Stimulated activated CD4-positive, alpha-beta T cell treated with anti-CD3 and anti-CD28 coated beads, Interleukin-2, amount 100 ng/mL, for 48 hours (primary cell): ENCODE measurements around the gene NPHP1.
"Not testable (repeated sequence)": the region's sequence is repeated elsewhere in the genome, so short reads cannot be mapped to it uniquely, and the experiment has no call there.

ENCODE experiments used
- DNase-seq, 2 donors: peaks; one replicate each; pipeline ENCODE4 v3.0.0-alpha.2; 2020

The NPHP1 gene

DNA sequence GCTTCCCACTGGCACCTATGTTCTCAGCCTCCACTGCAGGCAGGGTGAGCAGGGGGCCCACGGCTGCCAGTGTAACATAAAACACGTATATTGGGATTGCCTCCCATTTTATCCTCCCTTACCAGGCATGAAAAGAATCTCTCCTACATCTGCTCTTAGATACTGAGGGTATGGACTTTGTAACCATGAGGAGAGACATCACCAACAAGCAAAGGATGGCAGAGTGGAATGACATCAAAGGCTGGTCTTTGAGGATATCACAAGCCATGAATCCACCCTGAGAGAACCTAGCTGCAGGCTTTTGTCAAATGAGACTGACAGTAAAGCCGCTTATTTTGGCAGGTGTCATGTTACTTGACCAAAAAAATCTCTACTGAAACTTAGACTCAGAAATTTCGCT is 7.4 kb downstream of the NPHP1 start:
- DNase-seq: no peak

DNA sequence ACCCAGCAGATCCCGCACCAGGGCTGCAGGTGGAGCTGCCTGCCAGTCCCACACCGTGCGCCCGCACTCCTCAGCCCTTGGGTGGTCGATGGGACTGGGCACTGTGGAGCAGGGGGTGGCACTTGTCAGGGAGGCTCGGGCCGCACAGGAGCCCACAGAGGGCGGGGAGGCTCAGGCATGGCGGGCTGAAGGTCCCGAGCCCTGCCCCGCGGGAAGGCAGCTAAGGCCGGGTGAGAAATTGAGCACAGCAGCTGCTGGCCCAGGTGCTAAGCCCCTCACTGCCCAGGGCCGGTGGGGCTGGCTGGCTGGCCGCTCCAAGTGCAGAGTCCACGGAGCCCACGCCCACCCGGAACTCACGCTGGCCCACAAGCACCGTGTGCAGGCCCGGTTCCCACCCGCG is 14.6 kb downstream of the NPHP1 start:
- not testable (repeated sequence) for DNase-seq

DNA sequence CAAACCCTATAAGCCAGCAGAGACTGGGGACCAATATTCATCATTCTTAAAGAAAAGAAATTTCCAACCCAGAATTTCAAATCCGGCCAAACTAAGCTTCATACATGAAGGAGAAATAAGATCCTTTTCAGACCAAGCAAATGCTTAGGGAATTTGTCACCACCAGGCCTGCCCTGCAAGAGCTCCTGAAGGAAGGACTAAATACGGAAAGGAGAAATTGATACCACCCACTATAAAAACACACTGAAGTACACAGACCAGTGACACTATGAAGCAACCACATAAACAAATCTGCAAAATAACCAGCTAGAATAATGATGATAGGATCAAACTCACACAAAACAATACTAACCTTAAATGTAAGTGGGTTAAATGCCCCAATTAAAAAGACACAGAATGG is 22.4 kb downstream of the NPHP1 start:
- DNase-seq: no peak

DNA sequence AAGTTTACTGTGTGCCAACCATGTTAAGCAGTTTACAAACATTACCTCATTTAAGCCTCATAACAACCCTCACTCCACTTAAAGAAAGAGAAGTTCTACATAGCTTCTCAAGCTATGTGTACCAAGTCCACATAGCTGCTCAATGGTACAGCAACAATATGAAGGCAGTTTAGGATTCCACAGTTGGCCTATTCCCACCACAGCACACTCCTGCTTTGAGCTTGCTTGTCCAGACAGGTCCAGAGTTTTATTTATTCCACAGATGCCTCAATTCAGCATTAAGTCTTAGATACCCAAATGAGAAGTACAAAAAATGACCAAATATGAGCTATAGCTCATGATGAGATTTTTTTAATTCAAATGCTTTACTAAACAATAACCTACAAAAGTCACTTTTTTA is 24.8 kb downstream of the NPHP1 start:
- no peak for DNase-seq

DNA sequence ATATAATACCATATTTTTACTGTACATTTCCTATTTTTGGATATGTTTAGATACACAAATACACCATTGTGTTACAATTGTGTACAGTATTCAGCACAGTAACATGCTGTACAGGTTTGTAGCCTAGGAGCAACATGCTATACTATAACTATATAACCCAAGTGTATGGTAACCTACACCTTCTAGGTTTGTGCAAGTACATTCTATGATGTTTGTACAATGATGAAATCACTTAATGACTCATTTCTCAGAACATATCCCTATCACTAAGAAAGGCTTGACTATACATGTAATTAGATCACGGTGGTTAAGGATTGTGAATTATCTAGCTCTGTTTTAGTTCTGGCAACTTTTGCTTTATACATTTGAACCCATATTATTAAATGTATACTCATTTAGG is 31.3 kb downstream of the NPHP1 start:
- no peak for DNase-seq

DNA sequence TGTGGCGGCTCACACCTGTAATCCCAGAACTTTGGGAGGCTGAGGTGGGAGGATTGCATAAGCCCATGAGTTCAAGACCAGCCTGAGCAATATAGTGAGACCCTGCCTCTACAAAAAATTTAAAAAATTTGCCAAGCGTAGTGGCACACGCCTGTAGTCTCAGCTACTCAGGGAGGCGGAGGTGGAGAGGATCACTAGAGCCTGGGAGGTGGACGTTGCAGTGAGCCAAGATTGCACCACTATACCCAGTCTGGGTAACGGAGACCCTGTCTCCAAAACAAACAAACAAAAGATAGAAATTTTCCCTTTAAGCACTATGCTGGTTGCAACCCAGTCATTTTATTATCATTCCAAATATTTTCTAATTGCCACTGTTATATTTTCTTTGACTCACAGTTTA is 32.3 kb downstream of the NPHP1 start:
- DNase-seq: no peak

DNA sequence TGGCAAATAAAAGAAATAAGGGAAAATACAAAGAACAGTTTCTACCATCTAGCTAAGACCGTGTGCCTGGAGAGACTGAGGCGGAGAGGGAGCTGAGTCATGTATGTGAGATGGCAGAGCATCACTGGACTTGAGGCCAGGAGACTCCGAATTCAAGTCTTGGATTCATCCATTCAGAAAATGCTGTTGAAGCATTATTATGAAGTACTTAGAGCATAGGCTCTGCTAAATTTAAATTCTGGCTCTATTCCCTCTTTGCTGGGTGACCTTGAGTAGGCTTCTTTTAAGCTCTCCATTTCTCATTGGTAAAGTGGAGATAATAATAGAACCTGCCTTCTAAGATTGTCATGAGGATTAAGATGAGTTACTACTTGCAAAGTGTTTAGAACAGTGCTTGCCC is 34.7 kb downstream of the NPHP1 start:
- DNase-seq: no peak

DNA sequence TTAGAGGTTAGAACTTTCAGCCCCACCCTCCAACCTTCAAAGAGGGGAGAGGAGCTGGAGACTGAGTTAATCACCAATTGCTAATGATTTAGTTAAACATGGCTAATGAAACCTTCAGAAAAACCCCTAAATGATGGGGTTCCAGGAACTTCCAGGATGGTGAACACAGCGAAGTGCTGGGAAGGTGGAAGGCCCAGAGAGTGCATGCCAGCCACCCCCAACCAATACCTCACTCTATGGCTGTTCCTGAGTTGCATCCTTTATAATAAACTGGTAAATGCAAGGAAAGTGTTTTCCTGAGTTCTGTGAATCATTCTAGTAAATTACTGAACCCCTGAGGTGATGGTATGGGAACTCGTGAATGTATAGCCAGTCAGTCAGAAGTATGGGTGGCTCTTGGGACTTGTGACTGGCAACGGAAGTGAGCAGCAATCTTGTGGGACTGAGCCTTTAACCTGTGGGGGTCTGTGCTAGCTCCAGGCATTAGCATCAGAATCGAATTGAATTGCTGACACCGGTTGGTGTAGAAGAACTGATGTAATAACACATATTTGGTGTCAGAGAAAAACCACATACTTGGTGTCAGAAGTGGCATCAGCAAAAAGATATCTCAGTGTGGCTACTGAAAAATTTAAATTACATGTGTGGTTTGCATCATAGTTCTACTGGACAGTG is 37.4 kb downstream of the NPHP1 start:
- no peak for DNase-seq

DNA sequence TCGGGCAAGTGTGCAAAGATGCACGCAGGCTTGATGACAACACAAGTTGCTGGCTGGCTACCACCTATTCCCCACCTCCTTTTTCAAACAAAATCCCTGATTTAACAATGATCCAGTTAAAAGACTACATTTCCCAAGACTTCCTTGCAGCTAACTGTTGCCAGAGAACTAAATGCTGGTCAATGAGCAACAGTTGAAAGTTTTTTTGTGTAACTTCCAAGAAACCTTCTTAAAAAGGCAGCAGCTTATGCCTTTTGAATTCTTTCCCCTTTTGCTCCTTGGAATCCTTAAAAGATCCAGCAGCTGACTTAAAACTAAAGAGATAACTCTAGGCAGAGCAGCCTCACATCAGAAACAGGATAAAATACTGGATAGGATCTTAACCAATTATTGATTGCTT is 38.5 kb downstream of the NPHP1 start:
- no peak for DNase-seq

DNA sequence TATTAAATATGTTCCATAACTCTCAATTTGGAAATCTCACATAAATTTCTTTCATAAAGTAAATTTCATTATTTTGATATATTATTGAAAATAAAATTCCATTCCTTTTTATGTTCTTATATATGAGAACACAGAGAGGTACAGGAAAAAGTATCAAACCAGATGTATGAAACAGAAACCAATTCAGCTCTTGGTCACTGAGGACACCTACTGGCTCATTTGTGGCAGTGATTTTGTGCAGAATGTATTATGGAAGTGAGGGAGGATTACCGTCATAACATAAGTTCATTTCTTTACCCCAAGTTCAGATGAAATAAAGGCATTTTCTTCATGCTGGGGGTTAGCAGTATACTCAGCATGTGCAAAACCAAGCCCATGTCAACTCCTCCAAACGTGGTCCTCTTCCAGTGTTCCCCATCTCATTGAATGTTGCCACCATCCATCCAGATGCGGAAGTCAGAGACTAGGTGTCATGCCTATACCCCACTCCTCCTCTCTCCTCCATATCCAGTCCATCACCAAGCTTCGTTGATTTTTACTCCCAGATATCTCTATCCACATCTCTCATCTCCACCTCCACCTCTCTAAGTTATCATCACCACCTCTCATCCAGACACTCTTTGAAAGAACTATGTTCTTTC is 47.5 kb downstream of the NPHP1 start:
- DNase-seq: no peak

DNA sequence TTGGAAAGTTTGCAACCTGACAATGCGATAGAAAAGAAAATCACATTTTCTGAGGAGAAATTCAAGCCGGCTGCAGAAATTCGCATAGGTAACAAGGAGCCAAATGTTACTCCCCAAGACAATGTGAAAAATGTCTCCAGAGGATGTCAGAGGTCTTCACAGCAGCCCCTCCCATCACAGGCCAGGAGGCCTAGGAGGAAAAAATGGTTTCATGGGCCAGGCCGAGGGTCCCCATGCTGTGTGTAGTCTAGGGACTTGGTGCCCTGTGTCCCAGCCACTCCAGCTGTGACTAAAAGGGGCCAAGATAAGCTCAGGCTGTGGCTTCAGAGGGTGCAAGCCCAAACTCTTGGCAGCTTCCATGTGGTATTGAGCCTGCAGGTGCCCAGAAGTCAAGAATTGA is 50.0 kb downstream of the NPHP1 start:
- DNase-seq: not testable (repeated sequence)

DNA sequence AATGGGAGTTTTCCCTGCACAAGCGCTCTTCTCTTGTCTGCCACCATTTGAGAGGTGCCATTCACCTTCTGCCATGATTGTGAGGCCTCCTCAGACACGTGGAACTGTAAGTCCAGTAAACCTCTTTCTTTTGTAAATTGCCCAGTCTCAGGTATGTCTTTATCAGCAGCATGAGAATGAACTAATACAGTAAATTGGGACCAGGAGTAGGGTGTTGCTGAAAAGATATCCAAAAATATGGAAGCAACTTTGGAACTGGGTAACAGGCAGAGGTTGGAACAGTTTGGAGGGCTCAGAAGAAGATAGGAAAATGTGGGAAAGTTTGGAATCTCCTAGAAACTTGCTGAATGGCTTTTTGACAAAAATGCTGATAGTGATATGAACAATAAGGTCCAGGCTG is 50.6 kb downstream of the NPHP1 start:
- not testable (repeated sequence) for DNase-seq

DNA sequence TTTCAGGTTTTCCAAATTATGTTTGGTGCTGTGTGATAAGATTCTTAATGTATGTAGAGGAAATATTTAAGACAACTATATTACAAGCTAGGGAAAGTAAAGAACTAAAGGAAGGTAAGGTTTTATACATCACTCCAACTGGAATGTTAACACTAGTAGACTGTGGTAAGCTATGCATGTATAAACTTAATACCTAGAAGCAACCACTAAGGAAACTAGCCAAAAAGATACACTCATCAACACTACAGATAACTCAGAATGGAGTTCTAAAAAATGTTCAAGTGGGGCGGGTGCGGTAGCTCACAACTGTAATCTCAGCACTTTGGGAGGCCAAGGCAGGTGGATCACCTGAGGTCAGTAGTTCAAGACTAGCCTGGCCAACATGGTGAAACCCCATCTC is 51.4 kb downstream of the NPHP1 start:
- DNase-seq: no peak

DNA sequence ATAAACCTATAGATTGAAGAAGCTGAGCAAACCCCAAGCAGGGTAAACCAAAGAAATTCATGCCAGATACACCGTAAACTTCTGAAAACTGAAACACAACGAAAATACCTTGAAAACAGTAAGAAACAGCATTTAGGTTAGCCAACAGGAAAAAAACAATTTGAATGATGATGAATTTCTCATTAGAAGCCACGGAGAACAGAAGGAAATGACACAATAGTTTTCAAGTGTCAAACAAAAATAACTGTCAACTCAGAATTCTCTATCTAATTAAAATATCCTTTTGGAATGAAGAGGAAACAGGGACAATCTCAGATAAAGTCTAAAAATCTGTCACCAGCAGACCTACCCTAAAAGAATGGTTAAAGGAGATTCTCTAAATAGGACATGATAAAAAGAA is 51.9 kb downstream of the NPHP1 start:
- no peak for DNase-seq

DNA sequence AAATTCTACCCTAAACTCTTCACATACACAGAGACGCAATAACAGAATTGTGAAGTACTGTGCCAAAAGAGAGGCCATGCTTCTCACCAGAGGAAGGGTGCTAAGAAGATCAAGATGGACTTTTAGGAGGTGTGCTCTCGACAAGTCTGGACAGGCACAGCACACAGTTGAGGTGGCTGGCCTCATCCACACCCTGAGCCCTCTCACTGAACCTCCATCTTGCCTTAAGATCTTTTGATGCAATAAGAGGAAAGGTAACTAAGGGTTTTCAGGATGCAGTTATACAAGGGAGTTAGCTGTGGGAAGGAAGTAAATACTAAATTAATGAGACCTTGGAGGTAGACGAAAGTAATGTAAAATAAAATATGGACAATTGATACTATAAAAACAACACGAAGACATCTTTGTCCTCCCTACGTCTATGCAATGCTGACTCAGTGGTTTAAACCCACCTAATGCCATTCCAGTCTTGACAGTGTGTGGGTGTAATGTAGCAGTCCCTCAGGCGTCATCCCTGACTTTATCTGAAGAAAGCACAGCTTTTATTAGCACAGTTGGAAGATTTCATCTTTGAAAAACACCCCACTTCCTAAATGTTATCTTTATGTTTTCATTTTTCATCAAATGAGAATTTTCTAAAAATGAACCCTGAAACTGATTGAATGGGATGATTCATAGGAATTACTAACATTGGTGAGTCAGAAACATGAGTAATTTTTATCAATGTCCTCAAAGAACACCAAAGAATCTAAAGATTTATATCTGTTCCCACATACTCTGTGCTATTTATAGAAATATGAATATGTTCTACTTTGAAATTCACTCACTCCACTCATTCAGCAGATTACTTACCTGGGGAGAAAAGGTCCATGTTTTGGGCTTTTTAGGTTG is 55.2 kb downstream of the NPHP1 start:
- DNase-seq: no peak

DNA sequence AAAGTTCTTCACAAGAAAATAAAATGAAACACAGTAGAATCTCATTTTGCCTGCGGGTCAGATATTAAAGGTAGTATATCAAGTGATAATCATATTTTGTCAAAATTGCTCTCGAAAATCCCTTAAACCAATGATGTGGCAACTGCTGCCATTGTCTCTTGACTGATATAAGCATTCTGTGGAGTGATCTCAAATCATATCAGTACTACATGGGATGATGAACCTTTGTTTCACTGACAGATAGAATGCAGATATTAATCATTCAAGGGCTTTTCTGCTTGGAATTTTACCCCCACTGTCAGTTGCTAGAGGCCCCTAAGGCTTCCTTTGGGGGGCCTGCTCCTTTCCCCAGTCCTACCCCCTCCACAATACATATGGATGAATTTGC is 57.9 kb downstream of the NPHP1 start:
- no peak for DNase-seq

DNA sequence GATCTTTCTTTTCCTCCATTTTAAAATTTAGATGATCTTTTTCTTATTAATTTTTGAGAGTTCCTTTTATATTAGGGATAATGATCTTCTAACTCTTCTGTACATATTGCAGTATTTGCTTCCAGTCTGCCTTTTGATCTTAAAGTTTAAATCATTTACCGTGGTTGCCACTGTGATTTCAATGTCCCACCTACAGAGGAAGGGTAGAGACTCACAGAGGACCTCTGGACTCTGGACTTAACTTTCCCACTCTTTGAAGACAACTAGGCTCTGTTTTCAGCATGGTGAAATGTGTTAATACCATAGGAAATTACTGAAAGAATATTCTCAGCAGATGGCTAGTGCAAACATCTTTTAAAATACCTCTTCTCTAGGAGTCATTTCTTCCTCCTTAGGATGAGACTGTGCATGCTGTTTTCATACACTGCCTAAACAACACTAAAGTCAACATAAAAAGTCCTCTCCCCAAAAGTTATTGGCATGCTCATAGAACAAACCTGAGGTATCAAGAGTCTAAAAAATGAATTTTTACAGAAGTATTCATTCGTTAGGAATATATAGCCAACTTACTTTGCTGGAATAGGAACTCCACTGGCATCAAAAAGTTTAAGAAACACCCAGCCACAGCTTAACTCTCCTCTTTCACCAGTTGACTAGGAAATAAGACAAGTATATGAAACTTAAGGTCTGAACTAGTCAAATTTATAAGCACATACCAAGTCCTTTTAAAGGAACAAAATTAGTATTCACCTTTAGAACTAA is 58.4 kb downstream of the NPHP1 start:
- DNase-seq: no peak

DNA sequence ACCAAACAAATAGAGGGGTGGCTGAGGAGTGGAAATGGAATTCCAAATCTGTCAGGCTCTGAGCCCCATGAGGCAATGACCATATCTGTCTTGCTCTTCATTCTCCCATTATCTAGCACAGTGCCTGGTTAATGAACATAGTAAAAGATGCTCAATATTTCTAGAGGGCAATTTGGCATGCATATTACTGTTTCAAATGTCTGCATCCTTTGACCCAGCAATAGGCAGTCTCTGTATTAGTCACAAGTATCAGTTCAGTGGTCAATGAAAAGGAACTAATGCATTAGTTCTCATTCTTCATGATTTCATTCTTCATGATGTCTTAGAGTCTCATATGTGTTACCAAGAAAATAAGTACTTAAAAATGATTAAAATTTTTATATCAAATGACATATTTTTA is 60.8 kb downstream of the NPHP1 start:
- no peak for DNase-seq

DNA sequence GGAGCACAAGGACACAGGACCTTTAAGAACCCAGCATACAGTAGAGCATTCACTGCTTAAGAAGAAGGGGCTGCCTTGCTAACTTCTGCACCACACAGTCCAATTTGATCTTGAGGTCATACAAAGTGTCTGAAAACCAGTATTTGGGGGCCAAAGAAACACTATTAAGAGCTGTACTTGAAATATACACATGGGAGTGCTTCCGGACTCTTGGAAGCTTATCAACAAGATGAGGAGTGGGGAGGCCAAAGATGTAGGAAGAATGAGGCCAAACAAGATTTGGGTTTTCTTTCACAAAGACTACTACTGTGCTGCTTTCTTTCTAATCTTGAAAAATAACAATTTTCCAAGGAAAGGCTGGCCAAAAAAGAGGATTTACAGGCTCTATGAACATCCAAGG is 64.4 kb downstream of the NPHP1 start:
- DNase-seq: no peak

DNA sequence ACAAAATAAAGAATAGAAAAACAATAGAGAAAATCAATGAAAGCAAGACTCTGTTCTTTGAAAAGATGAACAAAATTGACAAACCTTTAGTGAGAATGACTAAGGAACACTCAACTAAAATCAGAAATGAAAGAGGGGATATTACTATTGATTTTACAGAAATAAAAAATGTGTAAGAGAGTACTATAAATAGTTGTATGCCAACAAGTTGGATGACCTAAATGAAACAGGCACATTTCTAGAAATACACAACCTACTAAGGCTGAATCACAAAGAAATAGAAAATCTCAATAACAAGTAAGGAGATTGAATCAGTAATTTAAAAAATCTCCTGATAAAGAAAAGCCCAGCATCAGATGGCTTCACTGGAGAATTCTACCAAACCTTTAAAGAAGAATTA is 70.8 kb downstream of the NPHP1 start:
- DNase-seq: no peak

DNA sequence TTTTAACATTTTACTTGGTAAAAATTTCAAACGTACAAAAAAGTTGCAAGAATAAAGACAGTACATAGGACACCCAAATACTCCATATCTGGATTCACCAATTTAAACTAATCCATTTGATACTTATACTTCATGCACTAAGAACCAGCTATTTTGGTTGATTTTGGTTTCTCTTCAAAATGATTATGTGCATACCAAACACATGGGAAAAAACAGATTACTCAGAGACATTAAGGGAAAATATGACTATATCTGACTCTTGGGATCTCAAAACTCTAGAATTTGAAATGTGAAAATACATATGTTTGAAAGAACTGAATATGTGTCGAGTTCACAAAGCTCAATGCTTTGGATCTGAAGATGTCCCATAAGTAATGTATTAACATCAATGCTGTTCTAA is 73.6 kb downstream of the NPHP1 start:
- no peak for DNase-seq

DNA sequence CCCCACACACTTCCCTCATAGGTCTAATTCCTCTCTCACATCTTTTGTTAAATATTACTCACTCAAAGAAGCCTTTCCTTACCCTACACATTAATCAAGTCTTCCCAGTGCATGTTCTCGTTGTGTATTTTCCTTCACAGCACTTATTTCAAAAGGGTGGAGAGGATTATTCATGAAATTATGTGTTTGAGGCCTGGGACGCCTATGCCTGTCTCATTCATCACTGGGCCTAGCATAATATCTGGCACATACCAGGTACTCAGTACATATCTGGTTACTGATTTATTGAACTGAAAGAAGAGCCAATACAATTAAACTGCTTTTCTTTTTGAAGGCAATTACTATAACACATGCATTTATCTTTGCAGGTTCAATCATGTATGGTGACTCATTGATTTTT is 74.1 kb downstream of the NPHP1 start:
- DNase-seq: no peak

DNA sequence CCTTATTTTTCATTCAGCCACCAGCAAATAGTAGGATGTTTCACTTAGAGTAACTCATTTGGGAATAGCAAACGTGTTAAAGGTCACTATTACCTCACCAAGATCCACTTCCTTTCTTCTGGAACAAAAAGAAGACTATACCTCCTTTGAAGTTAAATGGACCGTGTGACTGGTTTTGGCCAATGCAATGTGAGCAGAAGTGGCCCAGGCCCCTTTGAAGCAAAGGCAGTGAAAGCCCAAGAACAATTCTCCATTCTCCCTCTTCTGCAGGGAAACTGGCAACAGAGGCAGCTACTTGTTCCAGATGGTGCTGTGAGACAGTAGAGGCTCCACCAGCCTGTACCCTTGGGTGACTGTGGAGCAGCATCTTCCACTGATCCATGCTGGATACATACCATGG is 77.9 kb downstream of the NPHP1 start:
- no peak for DNase-seq
